B cell (primary cell): ENCODE data around the gene SH3YL1. TPM values are rescaled to one million over a fixed set of nuclear protein-coding genes. Genes with fewer than 3 reads are reported as not detected.

Experiments
- ATAC-seq: fragments of 200-7000 bp; cut with Tn5 transposase; one replicate; pipeline ENCODE4 v1.10.0; 2021; ENCODE audit warnings: low read depth, mild to moderate bottlenecking, moderate number of reproducible peaks, moderate library complexity
- CTCF ChIA-PET: fragments of 350-600 bp; sonication (Branson Sonifier 250); formaldehyde crosslinking; loops from one replicate; lab custom pipeline; 2021; ENCODE audit warnings: antibody characterized with exemption, inconsistent platforms; lab: Charles Lee
- POLR2A ChIA-PET: fragments of 350-600 bp; sonication (Branson Sonifier 250); formaldehyde crosslinking; loops from one replicate; lab custom pipeline; 2021; ENCODE audit warnings: antibody characterized with exemption; lab: Charles Lee
- DNase-seq: peaks from one replicate; pipeline ENCODE4 v3.0.0; 2013
- H2AFZ ChIP-seq: 2 replicates; pipeline ENCODE4 v1.6.1; 2012; ENCODE audit warnings: mild to moderate bottlenecking, low read depth, low read length; ENCODE audit not compliant: insufficient read depth, poor library complexity, severe bottlenecking
- H3K27ac ChIP-seq, 2 donors: 1 replicate in 1 of 2; 2 replicates in 1 of 2; pipeline ENCODE4 v1.5.1; 2012 to 2013; ENCODE audit warnings: low read length in 2 of 2, mild to moderate bottlenecking in 2 of 2, moderate library complexity in 1 of 2
- H3K27me3 ChIP-seq, 4 experiments: fragments of 200-600 bp in 1 of 4; sonication (generic) in 1 of 4; replicated peaks in 1 of 4; 1 replicate in 2 of 4; 2 replicates in 2 of 4; pipeline versions ENCODE4 v1.6.1 to v1.7.0; 2013 to 2016; ENCODE audit warnings: low read length in 3 of 4, mild to moderate bottlenecking in 2 of 4, mixed read lengths in 1 of 4, moderate library complexity in 1 of 4; ENCODE audit not compliant: insufficient read depth in 4 of 4, control insufficient read depth in 3 of 4; ENCODE audit errors: control extremely low read depth in 1 of 4
- H3K36me3 ChIP-seq, 2 experiments: replicated peaks in 1 of 2; 1 replicate in 1 of 2; 2 replicates in 1 of 2; pipeline versions ENCODE4 v1.6.1 to v1.7.1; 2013; ENCODE audit warnings: low read length in 1 of 2; ENCODE audit not compliant: insufficient read depth in 2 of 2, control insufficient read depth in 1 of 2; ENCODE audit errors: control extremely low read depth in 1 of 2, extremely low read depth in 1 of 2
- H3K4me1 ChIP-seq, 2 donors: fragments of 200-600 bp in 1 of 2; sonication (generic) in 1 of 2; 1 replicate in 1 of 2; 2 replicates in 1 of 2; pipeline versions ENCODE4 v1.5.1 to v1.6.1; 2013 to 2017; ENCODE audit warnings: low read length in 2 of 2; ENCODE audit not compliant: control insufficient read depth in 2 of 2, insufficient read depth in 2 of 2
- H3K4me2 ChIP-seq: replicated peaks from 2 replicates; pipeline ENCODE3; 2012; ENCODE audit warnings: mild to moderate bottlenecking, low read depth, low read length; ENCODE audit not compliant: poor library complexity, severe bottlenecking
- H3K4me3 ChIP-seq, 5 experiments: fragments of 200-600 bp in 1 of 5; sonication (generic) in 1 of 5; 1 replicate in 3 of 5; 2 replicates in 2 of 5; pipeline versions ENCODE4 v1.5.1 to v1.7.0; 2011 to 2016; ENCODE audit warnings: low read length in 4 of 5, mild to moderate bottlenecking in 4 of 5, low read depth in 2 of 5, control low read depth in 1 of 5, moderate library complexity in 1 of 5; ENCODE audit not compliant: insufficient read depth in 1 of 5; ENCODE audit errors: control extremely low read depth in 1 of 5, extremely low read depth in 1 of 5
- H3K79me2 ChIP-seq: fragments of 200-600 bp; sonication (generic); one replicate; pipeline ENCODE4 v1.6.0; 2016; ENCODE audit warnings: low read length; ENCODE audit not compliant: control insufficient read depth, insufficient read depth
- H3K9ac ChIP-seq: fragments of 200-600 bp; sonication (generic); 2 replicates; pipeline ENCODE4 v1.6.1; 2017; ENCODE audit warnings: mild to moderate bottlenecking, low read length, moderate library complexity
- H3K9me3 ChIP-seq, 3 donors: one replicate each; pipeline versions ENCODE4 v1.6.1 to v1.7.1; 2013; ENCODE audit warnings: low read length in 2 of 3; ENCODE audit not compliant: control insufficient read depth in 2 of 3, insufficient read depth in 1 of 3; ENCODE audit errors: control extremely low read depth in 1 of 3
- H4K20me1 ChIP-seq: 2 replicates; pipeline ENCODE4 v1.6.0; 2012; ENCODE audit warnings: mild to moderate bottlenecking, low read length; ENCODE audit not compliant: insufficient read depth, control insufficient read depth, poor library complexity, severe bottlenecking
- H3K27ac Mint-ChIP-seq: one replicate; pipeline ENCODE4 v1.8.0; 2021; ENCODE audit warnings: mixed read lengths
- H3K27me3 Mint-ChIP-seq: one replicate; pipeline ENCODE4 v1.8.0; 2021; ENCODE audit warnings: mixed read lengths
- H3K4me1 Mint-ChIP-seq: one replicate; pipeline ENCODE4 v1.8.0; 2021; ENCODE audit warnings: mixed read lengths
- H3K4me3 Mint-ChIP-seq: one replicate; pipeline ENCODE4 v1.8.0; 2021; ENCODE audit warnings: mixed read lengths
- H3K9me3 Mint-ChIP-seq: one replicate; pipeline ENCODE4 v1.8.0; 2022; ENCODE audit warnings: mixed read lengths; ENCODE audit not compliant: insufficient read depth
- EZH2 ChIP-seq: IDR thresholded peaks from 2 replicates; pipeline ENCODE4 v1.6.1; 2012; ENCODE audit warnings: borderline replicate concordance, low read depth, mild to moderate bottlenecking, moderate library complexity, low read length; ENCODE audit not compliant: insufficient read depth, poor library complexity, severe bottlenecking
- WGBS: methylation state at CpG from one replicate; pipeline ENCODE4 v1.1.5; 2013; ENCODE audit warnings: missing lambda C conversion rate; ENCODE audit not compliant: insufficient coverage; 5-methylcytosine and 5-hydroxymethylcytosine counted together
- intact Hi-C: fragments of 100-400 bp; cut with micrococcal nuclease; formaldehyde crosslinking; loops from one replicate; pipeline ENCODE4 v1.10.0; 2022
- polyA plus RNA-seq: library from polyadenylated mRNA; depleted of rRNA; stranded (reverse); fragments of >200 nt; gene quantifications from 2 replicates; pipeline ENCODE4 v1.2.3, GENCODE V29; 2012
- total RNA-seq, 2 donors: library from RNA; stranded (reverse); fragments of 120-200 nt in 1 of 2; gene quantifications; 1 replicate in 1 of 2; 2 replicates in 1 of 2; pipeline versions ENCODE4 v1.2.3 to v1.2.4, GENCODE V29; 2013 to 2022
- TF ChIP-seq, protein P1 (sequence below): fragments of 200-600 bp; IDR thresholded peaks from one replicate; pipeline ENCODE4 v1.8.0; 2022; ENCODE audit warnings: antibody characterized with exemption, mild to moderate bottlenecking

The SH3YL1 gene
- total and polyA plus RNA-seq, 2 donors (not counting 1 experiment from before 2014, with no cell fraction given), result 33.2 to 48.4 TPM

DNA sequence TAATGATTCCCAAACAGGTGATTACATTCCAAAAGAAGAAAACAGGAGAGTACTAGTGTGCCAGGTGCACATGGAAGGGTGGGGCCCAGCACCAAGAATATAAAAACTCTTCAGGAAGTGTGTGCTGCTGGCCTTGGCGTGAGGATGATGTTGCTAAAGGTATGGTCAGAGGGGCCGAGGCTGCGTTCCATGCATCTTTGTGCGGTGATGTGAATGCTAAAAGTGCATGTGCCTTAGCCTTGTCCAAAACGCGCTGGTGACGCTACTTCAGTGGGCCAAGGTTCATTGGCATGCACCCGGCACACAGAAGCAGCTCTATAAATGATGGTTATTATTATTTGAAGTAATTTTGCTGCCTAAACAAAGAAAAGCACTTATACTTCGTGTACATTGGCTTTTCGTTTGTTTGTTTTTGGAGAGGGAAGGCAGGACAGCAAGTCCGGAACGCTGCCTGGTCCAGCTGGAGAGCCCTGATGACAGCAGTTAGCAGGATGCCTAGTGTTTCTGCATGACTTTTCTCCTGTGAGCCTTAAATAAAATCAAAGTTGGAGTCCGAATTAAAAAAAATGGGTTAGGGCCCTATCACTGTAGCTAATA, 21.2 kb upstream of the SH3YL1 start:
- Mint-ChIP-seq H3K27me3 (peaks cover 21% of the 10 kb centered on the region), H3K9me3 (no peaks in the 10 kb centered on the region), H3K4me1 (peaks cover 11% of the 10 kb centered on the region), H3K4me3 (no peak overlapping the region), H3K27ac (no peak overlapping the region)
- H3K4me3 ChIP-seq, result no peak overlapping the region
- WGBS, result 95% methylated on average over 10 of the region's 13 CpGs
- H3K9ac ChIP-seq, result no peak overlapping the region
- TF ChIP-seq, protein P1, sequence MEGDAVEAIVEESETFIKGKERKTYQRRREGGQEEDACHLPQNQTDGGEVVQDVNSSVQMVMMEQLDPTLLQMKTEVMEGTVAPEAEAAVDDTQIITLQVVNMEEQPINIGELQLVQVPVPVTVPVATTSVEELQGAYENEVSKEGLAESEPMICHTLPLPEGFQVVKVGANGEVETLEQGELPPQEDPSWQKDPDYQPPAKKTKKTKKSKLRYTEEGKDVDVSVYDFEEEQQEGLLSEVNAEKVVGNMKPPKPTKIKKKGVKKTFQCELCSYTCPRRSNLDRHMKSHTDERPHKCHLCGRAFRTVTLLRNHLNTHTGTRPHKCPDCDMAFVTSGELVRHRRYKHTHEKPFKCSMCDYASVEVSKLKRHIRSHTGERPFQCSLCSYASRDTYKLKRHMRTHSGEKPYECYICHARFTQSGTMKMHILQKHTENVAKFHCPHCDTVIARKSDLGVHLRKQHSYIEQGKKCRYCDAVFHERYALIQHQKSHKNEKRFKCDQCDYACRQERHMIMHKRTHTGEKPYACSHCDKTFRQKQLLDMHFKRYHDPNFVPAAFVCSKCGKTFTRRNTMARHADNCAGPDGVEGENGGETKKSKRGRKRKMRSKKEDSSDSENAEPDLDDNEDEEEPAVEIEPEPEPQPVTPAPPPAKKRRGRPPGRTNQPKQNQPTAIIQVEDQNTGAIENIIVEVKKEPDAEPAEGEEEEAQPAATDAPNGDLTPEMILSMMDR, result no peak
- TF ChIP-seq EZH2, result no peak
- ChIA-PET POLR2A (no interaction called here), CTCF (interaction anchor here (2.1 to 2.5 kb wide), 2 partner anchors 9 to 38 kb away, joined by 4 to 7 read pairs; no protein-coding TSS in a partner anchor)
- peaks cover 4% of the 10 kb centered on the region for H4K20me1 ChIP-seq
- H3K79me2 ChIP-seq, result no peaks in the 10 kb centered on the region
- H3K27me3 ChIP-seq, result peaks cover 0 to 18% (median 14%) of the 10 kb centered on the region in 4 experiments
- DNase-seq (no peak), ATAC-seq (no peak)
- H3K4me2 ChIP-seq, result no peak overlapping the region
- no peaks in the 10 kb centered on the region for H3K9me3 ChIP-seq
- H3K36me3 ChIP-seq, result peaks cover 1 to 10% of the 10 kb centered on the region in 2 experiments
- no peak overlapping the region for H3K27ac ChIP-seq
- H2AFZ ChIP-seq, result no peak overlapping the region
- peaks cover 11 to 18% of the 10 kb centered on the region in 2 donors for H3K4me1 ChIP-seq
- intact Hi-C loops, result no loop called here

- Mint-ChIP-seq H3K27ac (no peak overlapping the region), H3K27me3 (peaks cover 14% of the 10 kb centered on the region), H3K4me1 (peaks cover 4% of the 10 kb centered on the region), H3K4me3 (no peak overlapping the region), H3K9me3 (no peaks in the 10 kb centered on the region)
- Histone ChIP-seq H3K9ac (no peak overlapping the region), H3K4me2 (no peak overlapping the region), H2AFZ (no peak overlapping the region), H3K27me3 (peaks cover 0 to 12% (median 11%) of the 10 kb centered on the region in 4 experiments), H3K79me2 (no peaks in the 10 kb centered on the region), H4K20me1 (peaks cover 4% of the 10 kb centered on the region), H3K9me3 (no peaks in the 10 kb centered on the region), H3K4me1 (peaks cover 3 to 10% of the 10 kb centered on the region in 2 donors), H3K27ac (no peak overlapping the region), H3K36me3 (peaks cover 2 to 16% of the 10 kb centered on the region in 2 experiments), H3K4me3 (no peak overlapping the region)
- intact Hi-C loops, result no loop called here
- ChIA-PET CTCF (interaction anchor here (2.1 kb wide), 1 partner anchor 9 kb away, joined by 4 read pairs; no protein-coding TSS in a partner anchor), POLR2A (no interaction called here)
- 94% methylated on average over 2 of the region's 4 CpGs for WGBS
- ATAC-seq, result no peak
- no peak for DNase-seq
- TF ChIP-seq EZH2, result no peak
- TF ChIP-seq, protein P1, result no peak
These were observed 20.4 kb upstream of the SH3YL1 start for GRCh38 chr2:283996-284794.
